HepG2 (cell line): ENCODE results near the gene KLF15. TPM values are rescaled to one million over a fixed set of nuclear protein-coding genes. Genes with fewer than 3 reads are reported as not detected.

ENCODE experiments used
- ATAC-seq: fragments of 200-7000 bp; cut with Tn5 transposase; 3 replicates; pipeline ENCODE4 v1.9.1; 2020; ENCODE audit warnings: mild to moderate bottlenecking, moderate library complexity
- BruUV-seq: library from RNA; stranded (reverse); fragments of 400-500 nt; replicated peaks from 2 replicates; lab custom pipeline; 2021; lab: Mats Ljungman, UMichigan
- CTCF ChIA-PET: fragments of 300-600 bp; formaldehyde crosslinking; extraction: SDS; loops from one replicate; lab custom pipeline; 2021; ENCODE audit warnings: low total read pairs, inconsistent platforms, low intra/inter-chr PET ratio; lab: Yijun Ruan, JAX
- POLR2A ChIA-PET: fragments of 350-600 bp; sonication (Branson Sonifier 250); formaldehyde crosslinking; loops from one replicate; lab custom pipeline; 2020; ENCODE audit warnings: antibody characterized with exemption, inconsistent platforms; lab: Yijun Ruan, JAX
- DNase-seq: peaks from one replicate; pipeline ENCODE4 v3.0.0-alpha.2; 2015; ENCODE audit warnings: low spot score
- FAIRE-seq: peaks from 3 replicates; lab custom pipeline; 2011; peaks lifted over from hg19 to GRCh38; lab: Jason Lieb, UNC
- H2AFZ ChIP-seq: one replicate; pipeline ENCODE4 v1.6.1; 2011; ENCODE audit warnings: low read length, inconsistent platforms
- H3K27ac ChIP-seq: fragments of 300-600 bp; 3 replicates; pipeline ENCODE4 v1.8.0; 2011; ENCODE audit warnings: mixed run types, mild to moderate bottlenecking, mixed read lengths, low read length, inconsistent platforms; ENCODE audit not compliant: insufficient read depth; ENCODE audit errors: extremely low read length
- H3K27me3 ChIP-seq, 2 experiments: fragments of 200-600 bp in 1 of 2; 2 replicates in 1 of 2; 3 replicates in 1 of 2; pipeline versions ENCODE4 v1.6.0 to v1.8.0; 2011; ENCODE audit warnings: low read length in 2 of 2, mild to moderate bottlenecking in 2 of 2, moderate library complexity in 2 of 2, inconsistent platforms in 1 of 2; ENCODE audit not compliant: insufficient read depth in 2 of 2, control insufficient read depth in 1 of 2
- H3K36me3 ChIP-seq, 2 experiments: fragments of 200-600 bp in 1 of 2; replicated peaks in 1 of 2; 2 replicates in 1 of 2; 3 replicates in 1 of 2; pipeline versions ENCODE4 v1.5.1 to v1.8.0; 2011; ENCODE audit warnings: low read length in 2 of 2, inconsistent platforms in 1 of 2; ENCODE audit not compliant: insufficient read depth in 2 of 2, control insufficient read depth in 1 of 2
- H3K4me1 ChIP-seq: 2 replicates; pipeline ENCODE4 v1.5.1; 2012; ENCODE audit warnings: low read length, inconsistent platforms; ENCODE audit not compliant: insufficient read depth
- H3K4me2 ChIP-seq: 2 replicates; pipeline ENCODE4 v1.6.0; 2011; ENCODE audit warnings: low read depth, low read length, inconsistent platforms
- H3K4me3 ChIP-seq, 3 experiments: fragments of 200-600 bp in 1 of 3; sonication (generic), shearing (Covaris generic) in 1 of 3; replicated peaks in 1 of 3; 2 replicates each; pipeline ENCODE4 v1.5.1; 2011 to 2016; ENCODE audit warnings: low read length in 3 of 3, inconsistent platforms in 2 of 3, low read depth in 2 of 3, mild to moderate bottlenecking in 2 of 3, control low read depth in 1 of 3, mixed read lengths in 1 of 3; ENCODE audit not compliant: insufficient read depth in 1 of 3
- H3K79me2 ChIP-seq: one replicate; pipeline ENCODE4 v1.6.1; 2011; ENCODE audit warnings: low read length, inconsistent platforms; ENCODE audit not compliant: insufficient read depth
- H3K9ac ChIP-seq: 2 replicates; pipeline ENCODE4 v1.6.0; 2011; ENCODE audit warnings: mild to moderate bottlenecking, low read depth, low read length, inconsistent platforms; ENCODE audit not compliant: insufficient read depth
- H3K9me3 ChIP-seq: 2 replicates; pipeline ENCODE4 v1.5.1; 2012; ENCODE audit warnings: mild to moderate bottlenecking, low read length
- H4K20me1 ChIP-seq: 2 replicates; pipeline ENCODE4 v1.6.0; 2011; ENCODE audit warnings: inconsistent platforms, mild to moderate bottlenecking, low read length, moderate library complexity; ENCODE audit not compliant: insufficient read depth
- BRD4 ChIP-seq: sonication (generic); formaldehyde crosslinking; IDR thresholded peaks from 2 replicates; pipeline ENCODE4 v1.4.0; 2020; ENCODE audit warnings: missing genetic modification reagents
- ELF1 ChIP-seq: sonication (generic); formaldehyde crosslinking; IDR thresholded peaks from 2 replicates; pipeline ENCODE4 v1.4.0; 2020; ENCODE audit warnings: missing genetic modification reagents
- FOXK1 ChIP-seq: sonication (generic); formaldehyde crosslinking; IDR thresholded peaks from 2 replicates; pipeline ENCODE4 v1.4.0; 2020; ENCODE audit warnings: low read depth, missing genetic modification reagents, borderline replicate concordance
- FOXK2 ChIP-seq: fragments of 450-650 bp; IDR thresholded peaks from 2 replicates; pipeline ENCODE4 v1.6.1; 2016
- FOXP1 ChIP-seq, 2 experiments: fragments of 450-650 bp in 1 of 2; IDR thresholded peaks; 2 replicates each; pipeline ENCODE4 v1.6.1; 2017 to 2018; ENCODE audit warnings: antibody characterized with exemption in 1 of 2
- GTF3A ChIP-seq: sonication (generic); formaldehyde crosslinking; conservative IDR thresholded peaks from 2 replicates; pipeline ENCODE4 v1.4.0; 2020; ENCODE audit warnings: mild to moderate bottlenecking, missing genetic modification reagents
- NAIF1 ChIP-seq: sonication (generic); formaldehyde crosslinking; IDR thresholded peaks from 2 replicates; pipeline ENCODE4 v1.5.0; 2020; ENCODE audit warnings: mild to moderate bottlenecking, missing genetic modification reagents, borderline replicate concordance
- NBN ChIP-seq: fragments of 450-650 bp; conservative IDR thresholded peaks from 2 replicates; pipeline ENCODE4 v1.6.1; 2017
- NR2C2 ChIP-seq: sonication (generic); formaldehyde crosslinking; IDR thresholded peaks from 2 replicates; pipeline ENCODE4 v1.4.0; 2020; ENCODE audit warnings: missing genetic modification reagents, mild to moderate bottlenecking, moderate library complexity, borderline replicate concordance
- RAD21 ChIP-seq: fragments of 450-650 bp; formaldehyde crosslinking; IDR thresholded peaks from 2 replicates; pipeline ENCODE4 v1.5.0; 2020; ENCODE audit warnings: mild to moderate bottlenecking
- SPEN ChIP-seq: sonication (generic); formaldehyde crosslinking; IDR thresholded peaks from 2 replicates; pipeline ENCODE4 v1.5.1; 2020; ENCODE audit warnings: low read depth, mild to moderate bottlenecking, missing genetic modification reagents
- SYNCRIP ChIP-seq: fragments of 200-400 bp; formaldehyde crosslinking; IDR thresholded peaks from 2 replicates; pipeline ENCODE4 v1.6.1; 2018; ENCODE audit warnings: mild to moderate bottlenecking, low read depth, low read length; ENCODE audit not compliant: insufficient read depth
- TGIF2 ChIP-seq: IDR thresholded peaks from 2 replicates; pipeline ENCODE4 v1.6.1; 2016; ENCODE audit warnings: control low read depth, missing compliant biosample characterization
- ZNF264 ChIP-seq: sonication (generic); formaldehyde crosslinking; IDR thresholded peaks from 2 replicates; pipeline ENCODE4 v1.4.0; 2020; ENCODE audit warnings: missing genetic modification reagents
- ZNF282 ChIP-seq: fragments of 450-650 bp; IDR thresholded peaks from 2 replicates; pipeline ENCODE4 v1.6.1; 2018; ENCODE audit not compliant: partially characterized antibody
- ZNF343 ChIP-seq: sonication (generic); formaldehyde crosslinking; IDR thresholded peaks from 2 replicates; pipeline ENCODE4 v1.4.0; 2020; ENCODE audit warnings: mild to moderate bottlenecking, missing genetic modification reagents
- ZNF652 ChIP-seq: IDR thresholded peaks from 2 replicates; pipeline ENCODE4 v1.6.1; 2016; ENCODE audit warnings: low read depth, borderline replicate concordance
- ZNF660 ChIP-seq: sonication (generic); formaldehyde crosslinking; IDR thresholded peaks from 2 replicates; pipeline ENCODE4 v1.5.1; 2020; ENCODE audit warnings: mild to moderate bottlenecking, low read depth, missing genetic modification reagents, borderline replicate concordance
- ZNF850 ChIP-seq: sonication (generic); formaldehyde crosslinking; conservative IDR thresholded peaks from 2 replicates; pipeline ENCODE4 v1.9.0; 2021; ENCODE audit warnings: mild to moderate bottlenecking, missing genetic modification reagents
- ZSCAN21 ChIP-seq: sonication (generic); formaldehyde crosslinking; IDR thresholded peaks from 2 replicates; pipeline ENCODE4 v1.8.0; 2022; ENCODE audit warnings: mild to moderate bottlenecking, missing genetic modification reagents, moderate library complexity, borderline replicate concordance
- WGBS: methylation state at CpG from one replicate; pipeline ENCODE4 v1.1.6; 2017; ENCODE audit warnings: low lambda C conversion rate; 5-methylcytosine and 5-hydroxymethylcytosine counted together
- in situ Hi-C: cut with HindIII; loops from 2 replicates; pipeline ENCODE4 v1.10.0; 2017; ENCODE audit warnings: low pct_unique_long_range_greater_than_20kb; ENCODE audit not compliant: extremely low pct_ligation_motif_present
- intact Hi-C: fragments of 100-400 bp; cut with micrococcal nuclease; formaldehyde crosslinking; loops from one replicate; pipeline ENCODE4 v1.10.0; 2022; ENCODE audit not compliant: unreplicated experiment
- polyA plus RNA-seq, 8 experiments: library from polyadenylated mRNA; depleted of rRNA in 3 of 8; stranded (reverse) in 7 of 8; unstranded in 1 of 8; fragments of >200 nt; fragmentation: Illumina TruSeq in 4 of 8; extraction: Trizol in 4 of 8; gene quantifications; 2 replicates each; pipeline versions ENCODE4 v1.2.1 to v1.2.3, GENCODE V29; 2011 to 2016; ENCODE audit warnings: low read depth in 4 of 8, missing spikeins in 1 of 8, mixed read lengths in 1 of 8; ENCODE audit not compliant: insufficient read depth in 1 of 8
- total RNA-seq, 5 experiments: library from RNA; depleted of rRNA; stranded (reverse); fragments of >200 nt; fragmentation: Illumina TruSeq; extraction: Trizol; gene quantifications; 2 replicates each; pipeline ENCODE4 v1.2.3, GENCODE V29; 2016; ENCODE audit warnings: low read depth in 1 of 5

Gene KLF15
- total and polyA plus RNA-seq, 2 of the 13 experiments (the other 11 are each of a cell fraction or from before 2014, with no cell fraction given) = 7.1 to 7.8 TPM

GRCh38 chr3:126389794-126390146 lies 32.6 kb upstream of the KLF15 start:
- Histone ChIP-seq H3K4me3 (peak overlapping the region in 2 of 3 experiments; percentile 18 to 61; a peak in 2 of 6 replicates), H3K27ac (no peak overlapping the region), H3K9me3 (no peaks in the 10 kb centered on the region), H3K27me3 (peaks cover 0 to 11% of the 10 kb centered on the region in 2 experiments; a peak in 1 of 5 replicates), H3K4me1 (peaks cover 13% of the 10 kb centered on the region), H2AFZ (peak overlapping the region; percentile 80), H4K20me1 (no peaks in the 10 kb centered on the region), H3K79me2 (no peaks in the 10 kb centered on the region), H3K36me3 (no peaks in the 10 kb centered on the region), H3K4me2 (peak overlapping the region; percentile 93), H3K9ac (peak overlapping the region; percentile 42; the same call in 1 of the 2 replicates)
- DNase-seq = no peak
- ATAC-seq = no peak
- intact Hi-C loops (loop anchor here (1.0 kb wide), 2 partner anchors 130 to 255 kb away; no protein-coding TSS in a partner anchor), in situ Hi-C loops (loop anchor here (5.0 kb wide), 1 partner anchor 142 kb away; no protein-coding TSS in a partner anchor)
- no peak for FAIRE-seq
- no peak for TF ChIP-seq FOXK1
- TF ChIP-seq BRD4 (CRISPR knock-in tag) = no peak
- TF ChIP-seq ZNF660 = no peak
- no peak for TF ChIP-seq SPEN (CRISPR knock-in tag)
- ChIA-PET POLR2A (no interaction called here), CTCF (interaction anchor here (1.0 to 2.9 kb wide), 12 partner anchors 18 to 256 kb away, joined by 3 to 54 read pairs (median 6); partner anchors contain the start of gene KLF15)
- 47% methylated on average over 17 of the region's 17 CpGs for WGBS
- no TSS peak for BruUV-seq

DNA sequence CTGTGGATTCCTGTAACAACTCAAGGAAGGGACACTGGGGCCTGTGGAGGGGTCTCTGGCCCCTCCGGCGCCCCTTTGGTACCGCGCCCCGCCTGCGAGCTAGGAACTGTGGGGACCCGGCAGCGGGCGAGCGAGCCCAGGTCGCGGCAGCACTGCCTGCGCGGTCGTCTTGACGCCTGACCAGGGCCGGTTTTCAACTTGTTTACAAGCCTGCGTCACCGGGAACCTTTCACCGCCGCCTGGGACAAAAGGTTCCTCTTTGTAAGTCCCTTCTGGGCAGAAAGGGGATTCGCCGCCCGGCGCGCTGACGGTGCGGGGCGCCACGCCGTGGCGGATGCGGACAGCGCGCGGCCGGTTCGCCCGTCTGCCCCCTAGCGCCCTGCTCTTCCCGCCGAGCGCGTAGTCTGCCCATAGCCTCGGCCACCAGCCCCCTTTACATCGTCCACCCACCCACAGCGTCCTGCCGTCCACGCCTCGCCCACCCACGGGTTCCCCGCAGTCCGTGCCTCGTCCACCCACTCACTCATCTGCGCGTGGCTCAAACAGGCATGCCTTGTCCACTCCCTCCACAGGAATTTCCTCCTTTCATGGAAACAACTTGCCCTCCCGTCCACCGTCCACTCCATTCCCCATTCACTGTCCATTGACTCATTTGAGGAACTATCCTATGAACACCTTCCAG lies 32.0 kb upstream of the KLF15 start:
- POLR2A ChIA-PET = no interaction called here
- TF ChIP-seq ZNF850 (CRISPR knock-in tag) (no peak), SYNCRIP (no peak), TGIF2 (CRISPR knock-in tag) (no peak; the same call in 1 of the 2 replicates), NAIF1 (peak; percentile 54; the same call in 1 of the 2 replicates), ZNF343 (CRISPR knock-in tag) (0 out of 2 replicates have a peak, but pooled peaks have one; percentile 44), NBN (no peak), ZNF652 (CRISPR knock-in tag) (peak; percentile 55; the same call in 1 of the 2 replicates), GTF3A (CRISPR knock-in tag) (no peak; the same call in 1 of the 2 replicates), ZNF264 (CRISPR knock-in tag) (0 out of 2 replicates have a peak, but pooled peaks have one; percentile 37), ELF1 (CRISPR knock-in tag) (peak; percentile 30; the same call in 1 of the 2 replicates), ZNF282 (no peak), FOXP1 (IDR thresholded peaks at IDR 0.05) (no peak), FOXP1 (CRISPR knock-in tag; IDR thresholded peaks at IDR 0.05) (peak; percentile 66), RAD21 (CRISPR knock-in tag) (peak; percentile 100), NR2C2 (CRISPR knock-in tag) (peak; percentile 58), ZSCAN21 (CRISPR knock-in tag) (no peak), FOXK2 (no peak)

More for the DNA sequence above, 32.0 kb upstream of the KLF15 start:
- Histone ChIP-seq H3K27me3 (peaks cover 0 to 11% of the 10 kb centered on the region in 2 experiments; a peak in 1 of 5 replicates), H3K27ac (no peak overlapping the region), H4K20me1 (no peaks in the 10 kb centered on the region), H3K36me3 (no peaks in the 10 kb centered on the region), H3K9me3 (no peaks in the 10 kb centered on the region), H3K9ac (peak overlapping the region; percentile 60; the same call in 1 of the 2 replicates), H3K4me1 (peaks cover 13% of the 10 kb centered on the region), H3K4me3 (peak overlapping the region; percentile 21 to 61 (median 41); a peak in 3 of 6 replicates), H3K4me2 (peak overlapping the region; percentile 93), H2AFZ (peak overlapping the region; percentile 80), H3K79me2 (no peaks in the 10 kb centered on the region)
- CTCF ChIA-PET = interaction anchor here (0.9 to 2.9 kb wide), 14 partner anchors 17 to 255 kb away, joined by 3 to 54 read pairs (median 5); partner anchors contain the start of gene KLF15
- peak; percentile 96 for ATAC-seq
- no TSS peak for BruUV-seq
- DNase-seq = peak; percentile 93
- in situ Hi-C loops (no loop called here), intact Hi-C loops (loop anchor here (1.0 kb wide), 2 partner anchors 130 to 255 kb away; no protein-coding TSS in a partner anchor)
- under 1% methylated on average over 16 of the region's 58 CpGs for WGBS
- peak; percentile 66 for FAIRE-seq
